HG02610 (cell line): Measurements from ENCODE around the gene GPR39.

Source experiments
- ATAC-seq: cut with Tn5 transposase; IDR thresholded peaks from one replicate; pipeline ENCODE4 v1.9.1; 2021; ENCODE audit warnings: mild to moderate bottlenecking, moderate library complexity; ENCODE audit not compliant: unreplicated experiment

GPR39 gene

DNA sequence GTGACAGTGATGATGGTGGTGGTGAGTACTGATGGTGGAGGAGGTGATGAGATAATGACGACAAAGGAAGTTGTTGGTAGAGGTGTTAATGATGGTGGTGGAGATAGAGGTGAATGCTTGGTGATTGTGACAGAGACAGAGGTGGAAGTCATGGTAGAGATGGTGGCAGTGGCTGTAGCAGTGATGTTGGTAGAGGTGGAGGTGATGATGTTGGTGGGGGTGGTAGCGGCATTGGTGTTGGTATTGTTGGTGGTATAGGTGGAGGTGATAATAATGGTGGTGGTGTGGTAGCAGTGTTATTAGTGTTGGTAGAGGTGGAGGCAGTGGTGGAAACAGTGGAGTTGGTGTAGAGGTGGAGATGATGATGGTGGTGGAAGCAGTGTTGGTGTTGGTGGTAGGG lies 217.0 kb downstream of the GPR39 start:
- no peak for ATAC-seq

DNA sequence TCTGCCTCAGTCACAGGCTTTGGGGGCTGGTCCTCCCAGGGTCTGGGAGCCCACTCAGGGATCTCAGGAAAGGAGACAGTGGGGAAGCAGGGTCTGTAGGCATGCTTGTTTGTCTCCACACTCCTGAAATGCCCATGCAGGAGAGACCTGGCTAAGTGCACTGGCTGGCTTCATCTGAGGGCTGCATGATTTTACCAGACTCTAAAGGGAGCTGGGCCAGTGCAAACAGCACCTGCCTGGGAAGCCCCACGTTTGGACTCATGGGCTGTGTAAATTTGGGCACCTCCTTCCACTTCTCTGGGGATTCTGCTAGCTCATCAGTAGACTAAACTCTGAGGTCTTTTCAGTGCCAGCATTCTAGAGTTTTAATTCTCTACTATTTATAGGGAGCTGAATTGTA lies 219.7 kb downstream of the GPR39 start:
- ATAC-seq = no peak

GRCh38 chr2:132638313-132639040 lies 221.9 kb downstream of the GPR39 start:
- no peak for ATAC-seq

GRCh38 chr2:132640116-132640515 lies 223.5 kb downstream of the GPR39 start:
- ATAC-seq = no peak

DNA sequence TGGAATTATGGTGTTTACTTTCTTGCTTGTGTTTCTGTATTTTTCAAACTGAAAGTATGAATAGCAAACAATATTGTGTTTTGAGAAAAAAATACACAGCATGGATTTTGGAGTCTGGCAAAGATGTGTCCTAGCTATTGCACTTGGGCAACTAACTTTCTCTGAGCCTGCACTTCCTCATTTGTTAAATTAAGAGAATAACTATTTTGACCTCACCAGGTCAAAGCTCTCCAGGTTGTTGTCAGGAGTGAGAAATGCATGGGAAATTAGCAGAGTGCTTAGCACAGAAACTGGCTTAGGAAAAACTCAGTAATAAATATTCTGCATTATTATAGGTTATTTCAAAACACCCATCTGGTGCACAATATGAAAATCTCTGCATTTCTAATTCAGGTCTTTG lies 225.2 kb downstream of the GPR39 start:
- ATAC-seq = no peak

- ATAC-seq = no peak
These were observed 225.8 kb downstream of the GPR39 start for GRCh38 chr2:132642415-132642814.

DNA sequence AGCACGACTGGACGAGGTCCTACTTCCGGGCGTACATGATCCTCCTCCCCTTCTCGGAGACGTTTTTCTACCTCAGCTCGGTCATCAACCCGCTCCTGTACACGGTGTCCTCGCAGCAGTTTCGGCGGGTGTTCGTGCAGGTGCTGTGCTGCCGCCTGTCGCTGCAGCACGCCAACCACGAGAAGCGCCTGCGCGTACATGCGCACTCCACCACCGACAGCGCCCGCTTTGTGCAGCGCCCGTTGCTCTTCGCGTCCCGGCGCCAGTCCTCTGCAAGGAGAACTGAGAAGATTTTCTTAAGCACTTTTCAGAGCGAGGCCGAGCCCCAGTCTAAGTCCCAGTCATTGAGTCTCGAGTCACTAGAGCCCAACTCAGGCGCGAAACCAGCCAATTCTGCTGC lies 228.6 kb downstream of the GPR39 start:
- no peak for ATAC-seq

DNA sequence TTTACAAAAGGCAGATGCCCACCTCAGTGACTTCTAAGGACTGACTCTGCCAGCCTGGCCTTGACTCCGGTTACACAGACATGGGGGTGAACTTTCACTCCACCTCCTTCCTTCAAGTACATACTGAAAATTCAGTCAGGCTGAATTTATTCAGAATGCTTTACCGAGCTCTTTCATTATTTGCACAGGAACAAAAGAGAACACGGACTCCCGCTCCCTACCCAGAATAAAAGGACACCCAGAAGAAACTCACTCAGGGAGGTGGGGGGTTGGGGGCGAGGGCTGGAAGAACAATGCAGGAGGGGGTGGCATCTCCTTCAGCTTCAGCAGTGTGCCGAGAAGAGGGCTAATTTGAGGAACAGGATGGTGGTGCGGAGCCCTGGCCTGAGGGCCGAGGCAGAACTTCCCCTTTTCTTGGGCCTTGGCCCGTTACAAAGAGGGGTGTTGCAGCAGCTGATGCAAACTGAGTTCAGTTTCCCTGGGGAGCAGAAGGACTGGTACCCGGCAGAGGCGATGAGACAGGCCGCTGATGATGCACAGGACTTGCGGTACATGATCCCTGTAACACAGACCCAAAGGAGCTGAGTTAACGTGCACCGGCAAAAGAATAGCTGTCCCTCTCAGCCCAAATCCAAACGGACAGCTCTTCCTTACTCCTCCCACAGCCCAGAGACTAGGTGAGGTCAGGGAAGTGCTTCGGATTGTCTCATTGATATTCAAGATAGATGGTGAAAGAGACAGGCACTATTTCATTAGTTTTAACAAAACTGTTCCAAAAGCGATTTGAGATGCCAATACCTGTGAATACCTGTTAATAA lies 229.3 kb downstream of the GPR39 start:
- no peak for ATAC-seq

DNA sequence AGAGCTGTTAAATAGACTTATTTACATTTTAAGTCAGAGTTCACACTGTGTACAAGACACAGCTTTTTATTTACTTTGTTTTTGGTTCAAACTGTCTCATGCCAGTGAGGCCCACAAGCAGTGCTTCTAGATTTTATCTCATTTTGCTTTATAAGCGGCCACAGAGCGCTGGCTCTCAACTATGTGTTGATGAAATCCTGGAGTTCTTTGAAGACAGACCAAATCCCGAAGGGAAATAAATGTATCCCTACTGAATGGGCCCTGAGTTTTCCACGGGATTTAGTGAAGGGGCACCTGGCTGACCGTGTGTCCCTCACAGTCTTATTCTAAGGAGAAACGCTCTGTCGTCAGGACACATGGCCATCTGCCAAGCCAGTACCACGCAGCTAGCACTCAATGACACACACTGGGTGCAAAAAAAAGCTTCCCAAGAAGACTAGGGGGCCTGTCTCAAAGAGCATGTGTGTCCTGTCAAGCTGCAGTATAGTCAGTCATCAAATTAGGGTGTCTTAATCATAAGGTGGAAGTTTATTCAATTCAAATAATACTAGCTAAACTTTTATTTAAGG lies 230.0 kb downstream of the GPR39 start:
- ATAC-seq = no peak

GRCh38 chr2:132651115-132652045 lies 234.8 kb downstream of the GPR39 start:
- ATAC-seq = no peak

DNA sequence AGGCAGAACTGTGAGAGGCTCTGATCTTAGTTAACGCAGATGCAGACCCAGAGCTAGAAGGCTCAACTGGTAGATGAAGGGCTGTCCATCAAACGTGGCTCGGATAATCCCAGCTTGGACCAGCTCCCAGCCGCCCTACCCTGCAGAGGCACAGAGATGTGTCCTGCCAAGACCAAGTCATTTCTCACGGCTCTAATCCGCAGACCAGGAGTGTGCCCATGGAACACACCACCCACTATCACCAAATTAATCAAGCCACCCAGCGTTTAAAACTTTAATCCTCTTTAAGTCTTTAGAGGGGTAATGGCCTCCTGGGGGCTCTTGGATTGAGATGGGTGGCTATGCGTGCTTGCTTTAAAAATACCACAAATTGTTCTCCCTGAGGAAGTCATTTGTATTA lies 235.9 kb downstream of the GPR39 start:
- no peak for ATAC-seq

GRCh38 chr2:132654335-132654734 lies 237.7 kb downstream of the GPR39 start:
- ATAC-seq = no peak

- no peak for ATAC-seq
These were observed 238.4 kb downstream of the GPR39 start for GRCh38 chr2:132654968-132655367.

- ATAC-seq = no peak
These were observed 239.8 kb downstream of the GPR39 start for GRCh38 chr2:132656266-132656975.

DNA sequence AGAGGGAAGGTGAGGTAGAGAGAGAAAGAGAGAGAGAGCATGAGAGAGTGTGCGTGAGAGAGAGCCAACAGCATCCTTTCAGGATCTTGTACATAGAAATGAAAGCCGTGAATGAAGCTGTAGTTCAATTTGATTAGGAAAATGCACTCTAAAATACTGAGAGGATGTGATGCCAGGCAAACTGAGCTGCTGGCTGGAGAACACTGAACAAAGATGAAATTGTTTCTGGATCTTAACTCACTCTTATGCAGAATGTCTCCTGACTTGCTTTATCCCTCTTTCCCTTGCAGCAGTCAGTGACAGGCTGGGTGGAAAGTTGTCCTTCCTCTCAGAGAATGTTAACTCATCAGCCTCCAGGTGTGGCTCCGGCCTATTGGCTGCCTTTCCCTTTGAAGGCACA lies 242.7 kb downstream of the GPR39 start:
- no peak for ATAC-seq

DNA sequence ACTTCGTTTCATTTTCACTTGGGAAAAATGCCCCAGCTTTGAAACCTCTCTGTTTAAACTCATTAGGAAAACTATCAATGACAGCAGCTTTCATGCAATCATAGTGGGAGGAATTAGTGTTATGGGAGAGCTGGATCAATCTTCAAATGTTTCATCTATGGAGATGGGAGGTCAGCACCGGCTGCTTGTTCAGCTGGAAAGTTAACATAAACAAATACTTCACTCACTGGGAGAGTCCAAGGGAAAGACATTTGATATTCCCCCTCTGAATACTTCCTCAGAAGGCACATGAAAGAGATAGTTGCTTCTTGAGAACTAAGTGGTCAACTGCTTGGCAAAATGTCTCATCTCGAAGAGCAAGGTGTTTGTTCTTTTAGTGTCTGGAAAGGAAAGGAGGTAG lies 246.1 kb downstream of the GPR39 start:
- no peak for ATAC-seq

DNA sequence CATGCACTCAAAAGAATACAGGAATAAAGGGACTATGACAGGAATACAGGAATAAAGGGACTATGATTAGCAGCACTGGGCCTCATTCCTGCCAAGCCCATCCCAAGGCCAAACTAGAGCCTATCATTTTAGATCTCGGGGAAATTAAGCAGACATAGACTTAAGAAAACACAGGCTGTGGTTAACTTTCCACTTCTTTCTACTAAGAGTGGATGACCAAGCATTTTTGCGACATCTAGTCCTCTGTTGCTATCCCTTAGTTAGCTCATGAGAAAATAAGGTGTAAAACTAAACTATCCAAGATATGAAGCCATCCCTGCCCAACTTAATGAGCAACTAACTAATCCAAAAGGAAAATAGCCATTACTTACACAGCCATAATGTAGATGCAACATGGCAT lies 247.5 kb downstream of the GPR39 start:
- no peak for ATAC-seq

DNA sequence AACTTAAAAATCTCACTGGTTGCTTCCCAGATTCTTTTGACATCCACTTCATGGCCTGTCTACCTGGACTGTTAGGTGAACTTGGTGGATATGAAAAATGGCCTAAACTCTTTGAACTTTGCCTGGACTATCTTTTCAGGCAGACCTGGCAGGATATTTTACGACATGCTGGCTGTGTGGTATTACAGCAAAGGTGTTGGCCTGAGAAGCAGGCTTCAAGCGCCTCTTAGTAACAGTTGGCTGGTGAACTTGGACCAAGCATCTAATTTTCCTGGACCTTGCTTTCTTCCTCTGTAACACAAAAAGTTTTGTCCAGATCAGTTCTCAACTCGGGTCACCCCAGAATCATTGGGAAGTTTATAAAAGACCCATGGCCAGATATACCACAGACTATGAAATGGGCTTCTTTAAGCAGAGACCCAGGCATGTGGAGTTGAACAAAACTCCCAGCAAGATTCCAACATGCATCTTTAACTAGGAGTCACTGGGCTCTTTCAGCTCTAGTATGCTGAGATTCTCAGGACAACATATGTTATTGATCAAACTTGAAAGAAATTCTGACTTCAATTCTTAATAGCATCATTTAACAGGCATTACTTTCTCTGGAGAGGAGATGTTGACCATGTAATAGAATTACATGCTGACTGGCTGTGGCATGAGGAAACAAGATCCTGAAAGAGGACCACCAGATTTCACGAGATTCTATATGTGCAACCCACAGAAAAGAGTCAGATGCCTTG lies 249.0 kb downstream of the GPR39 start:
- ATAC-seq = no peak

GRCh38 chr2:132667706-132668105 lies 251.1 kb downstream of the GPR39 start:
- ATAC-seq = no peak
